GM12865 (cell line): Measurements from ENCODE around the gene MYOCD.

Source experiments
- DNase-seq: peaks from one replicate; pipeline ENCODE4 v3.0.0; 2010; ENCODE audit warnings: low read depth
- H3K4me3 ChIP-seq: 2 replicates; pipeline ENCODE4 v1.5.1; 2011; ENCODE audit warnings: mild to moderate bottlenecking, low read depth, low read length, control low read depth
- CTCF ChIP-seq: IDR thresholded peaks from 2 replicates; pipeline ENCODE4 v1.5.1; 2011; ENCODE audit warnings: low read length, control low read depth, low read depth, inconsistent platforms; ENCODE audit not compliant: insufficient read depth; ENCODE audit errors: missing control alignments

Gene MYOCD, protein sequence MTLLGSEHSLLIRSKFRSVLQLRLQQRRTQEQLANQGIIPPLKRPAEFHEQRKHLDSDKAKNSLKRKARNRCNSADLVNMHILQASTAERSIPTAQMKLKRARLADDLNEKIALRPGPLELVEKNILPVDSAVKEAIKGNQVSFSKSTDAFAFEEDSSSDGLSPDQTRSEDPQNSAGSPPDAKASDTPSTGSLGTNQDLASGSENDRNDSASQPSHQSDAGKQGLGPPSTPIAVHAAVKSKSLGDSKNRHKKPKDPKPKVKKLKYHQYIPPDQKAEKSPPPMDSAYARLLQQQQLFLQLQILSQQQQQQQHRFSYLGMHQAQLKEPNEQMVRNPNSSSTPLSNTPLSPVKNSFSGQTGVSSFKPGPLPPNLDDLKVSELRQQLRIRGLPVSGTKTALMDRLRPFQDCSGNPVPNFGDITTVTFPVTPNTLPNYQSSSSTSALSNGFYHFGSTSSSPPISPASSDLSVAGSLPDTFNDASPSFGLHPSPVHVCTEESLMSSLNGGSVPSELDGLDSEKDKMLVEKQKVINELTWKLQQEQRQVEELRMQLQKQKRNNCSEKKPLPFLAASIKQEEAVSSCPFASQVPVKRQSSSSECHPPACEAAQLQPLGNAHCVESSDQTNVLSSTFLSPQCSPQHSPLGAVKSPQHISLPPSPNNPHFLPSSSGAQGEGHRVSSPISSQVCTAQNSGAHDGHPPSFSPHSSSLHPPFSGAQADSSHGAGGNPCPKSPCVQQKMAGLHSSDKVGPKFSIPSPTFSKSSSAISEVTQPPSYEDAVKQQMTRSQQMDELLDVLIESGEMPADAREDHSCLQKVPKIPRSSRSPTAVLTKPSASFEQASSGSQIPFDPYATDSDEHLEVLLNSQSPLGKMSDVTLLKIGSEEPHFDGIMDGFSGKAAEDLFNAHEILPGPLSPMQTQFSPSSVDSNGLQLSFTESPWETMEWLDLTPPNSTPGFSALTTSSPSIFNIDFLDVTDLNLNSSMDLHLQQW

DNA sequence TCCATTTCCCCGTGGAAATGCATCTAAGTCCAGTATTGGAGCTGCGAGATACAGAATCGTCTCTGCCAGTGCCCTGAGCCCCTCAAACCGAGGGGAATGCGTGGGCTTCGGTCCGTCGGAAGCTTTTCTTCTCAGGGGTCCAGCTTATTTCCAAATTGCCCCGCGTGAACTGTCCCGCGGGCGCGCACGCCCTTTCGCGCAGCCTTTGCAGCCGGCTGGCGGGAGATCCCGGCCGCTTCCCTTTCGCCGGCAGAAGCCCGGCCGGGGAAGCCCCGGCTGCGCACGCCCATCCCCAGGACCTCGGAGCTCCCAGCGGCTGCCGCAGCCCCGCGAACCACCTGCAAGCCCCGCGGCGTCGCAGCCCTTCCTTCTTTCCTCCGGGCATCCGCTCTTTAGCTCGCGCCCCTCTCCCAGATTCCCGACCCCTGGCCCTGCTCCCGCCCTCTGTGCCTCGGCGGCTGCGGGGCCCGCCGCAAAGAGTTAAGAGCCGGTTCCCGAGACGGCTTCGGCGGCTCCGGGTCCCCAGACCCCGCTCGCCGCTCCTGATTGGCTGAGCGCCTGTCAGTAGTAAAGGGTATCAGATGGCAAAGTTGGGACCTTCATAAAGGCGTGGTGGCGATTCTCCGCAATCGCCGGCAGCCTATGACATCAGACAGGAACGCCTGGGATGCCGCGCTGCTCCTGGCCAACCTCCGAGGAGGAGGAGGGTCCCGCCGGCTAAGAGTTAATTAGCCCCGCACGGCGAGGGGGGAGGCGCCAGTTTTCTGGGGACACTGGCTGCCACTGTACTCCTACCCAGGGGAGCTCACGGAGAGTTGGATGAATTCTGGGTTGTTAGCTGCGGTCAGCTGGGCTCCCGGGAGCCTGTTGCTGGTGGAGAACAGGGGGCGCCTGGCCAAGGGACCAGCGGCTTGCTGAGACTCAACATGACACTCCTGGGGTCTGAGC, at the start of gene MYOCD:
MYOCD (plus strand) TSS at position 628 of the 948 bp plus-strand sequence; CDS start at position 927, 299 bp downstream.
- H3K4me3 ChIP-seq = peak within 1 kb of the TSS; percentile 38
- peak; percentile 19 for DNase-seq
- TF ChIP-seq CTCF = no peak

DNA sequence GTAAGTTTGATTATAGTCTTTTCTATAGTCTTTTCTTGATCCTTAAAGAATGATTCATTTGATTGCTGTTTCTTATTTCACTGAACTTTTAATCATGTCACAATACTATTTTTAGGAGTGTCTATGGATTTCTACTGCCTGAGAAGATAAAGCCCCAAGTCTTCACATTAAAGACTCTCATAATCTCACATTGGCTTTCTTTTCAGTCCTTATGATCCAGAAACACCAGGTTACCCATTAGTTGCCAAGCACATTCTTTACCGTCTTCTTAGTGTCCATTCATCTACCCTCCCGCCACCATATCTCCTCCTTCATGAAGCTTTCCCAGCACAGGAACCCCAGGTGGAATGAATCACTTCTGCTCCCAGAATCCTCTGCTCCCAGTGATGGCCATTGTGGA, 49.5 kb upstream of the MYOCD start:
- no peak for TF ChIP-seq CTCF
- no peak for DNase-seq
- no peak overlapping the region for H3K4me3 ChIP-seq

DNA sequence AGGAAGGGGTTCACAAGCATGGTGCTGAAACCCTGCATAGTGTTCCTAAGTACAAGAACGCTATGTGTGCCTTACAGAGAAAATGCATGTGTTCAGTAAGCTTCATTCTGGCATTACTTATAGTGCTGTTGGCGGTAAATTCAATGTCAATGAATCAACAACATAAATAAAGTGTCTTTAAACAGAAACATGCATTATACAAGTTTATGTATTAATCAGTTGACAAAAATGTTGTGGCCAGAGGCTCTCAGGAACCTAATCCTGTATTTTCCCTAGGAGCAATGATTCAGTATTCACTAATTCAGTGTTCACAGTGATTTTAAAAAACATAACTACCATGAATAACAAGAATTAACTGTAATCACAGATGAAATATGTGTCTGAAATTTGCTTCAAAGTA, 47.1 kb upstream of the MYOCD start:
- DNase-seq = no peak
- TF ChIP-seq CTCF = no peak
- no peak overlapping the region for H3K4me3 ChIP-seq

- H3K4me3 ChIP-seq = no peak overlapping the region
- no peak for TF ChIP-seq CTCF
- no peak for DNase-seq
These were observed 46.1 kb upstream of the MYOCD start for GRCh38 chr17:12619459-12620199.

DNA sequence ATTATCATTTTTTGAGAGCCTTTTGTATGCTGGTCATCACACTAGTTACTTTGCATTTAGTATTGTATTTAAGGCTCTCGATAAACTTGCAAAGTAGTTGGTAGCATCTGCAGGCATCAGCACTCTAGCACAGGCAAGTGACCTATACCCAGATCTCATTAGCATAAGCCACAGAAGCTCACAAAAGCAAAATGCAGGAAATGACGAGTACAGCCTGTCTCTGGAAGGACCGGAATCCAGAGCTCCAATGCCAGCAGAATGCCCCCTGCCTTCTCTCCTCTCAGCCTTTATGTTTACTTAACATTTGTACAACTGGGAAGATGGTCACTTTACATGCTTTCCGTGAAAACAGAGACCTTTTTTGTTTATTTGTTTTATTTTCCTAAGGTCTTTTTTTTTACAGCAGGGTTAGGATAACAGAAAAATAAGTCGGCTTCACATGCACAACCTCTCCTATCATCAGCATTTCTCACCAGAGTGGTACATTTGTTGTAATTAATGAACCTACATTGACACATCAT, 45.4 kb upstream of the MYOCD start:
- DNase-seq = no peak
- no peak overlapping the region for H3K4me3 ChIP-seq
- no peak for TF ChIP-seq CTCF
